WTC11 (cell line): ENCODE data around the gene NFIA. TPM values are rescaled to one million over a fixed set of nuclear protein-coding genes. Genes with fewer than 3 reads are reported as not detected.
A peak's percentile ranks its signal among the peaks of the same experiment; 100 is the strongest.

Experiments used
- ATAC-seq: fragments of 200-7000 bp; cut with Tn5 transposase; 2 replicates; pipeline ENCODE4 v1.10.0; 2021; ENCODE audit warnings: mild to moderate bottlenecking, moderate library complexity
- CTCF ChIA-PET: fragments of 300-600 bp; sonication (Branson Sonifier 250); formaldehyde crosslinking; loops from one replicate; lab custom pipeline; 2021; ENCODE audit warnings: antibody characterized with exemption; lab: Charles Lee
- POLR2A ChIA-PET: fragments of 350-600 bp; sonication (Branson Sonifier 250); formaldehyde crosslinking; loops from one replicate; lab custom pipeline; 2021; ENCODE audit warnings: antibody characterized with exemption; lab: Charles Lee
- DNase-seq: peaks from one replicate; pipeline ENCODE4 v3.0.0; 2021; ENCODE audit warnings: low spot score
- H3K27ac Mint-ChIP-seq: 2 replicates; pipeline ENCODE4 v1.8.0; 2021; ENCODE audit warnings: mixed read lengths
- H3K27me3 Mint-ChIP-seq: 2 replicates; pipeline ENCODE4 v1.8.0; 2021; ENCODE audit warnings: low read depth, mild to moderate bottlenecking, moderate library complexity, mixed read lengths
- H3K36me3 Mint-ChIP-seq: 2 replicates; pipeline ENCODE4 v1.8.0; 2021; ENCODE audit warnings: mixed read lengths
- H3K4me1 Mint-ChIP-seq: 2 replicates; pipeline ENCODE4 v1.8.0; 2022; ENCODE audit warnings: mixed read lengths
- H3K4me3 Mint-ChIP-seq: 2 replicates; pipeline ENCODE4 v1.8.0; 2021; ENCODE audit warnings: mild to moderate bottlenecking, moderate library complexity, mixed read lengths
- H3K9me3 Mint-ChIP-seq: 2 replicates; pipeline ENCODE4 v1.8.0; 2021; ENCODE audit warnings: mixed read lengths
- CREB1 ChIP-seq: sonication (generic); formaldehyde crosslinking; IDR thresholded peaks from 2 replicates; pipeline ENCODE4 v1.8.0; 2023; ENCODE audit warnings: mild to moderate bottlenecking, missing genetic modification reagents
- GABPB1 ChIP-seq: sonication (generic); formaldehyde crosslinking; IDR thresholded peaks from 2 replicates; pipeline ENCODE4 v1.8.1; 2023; ENCODE audit warnings: mild to moderate bottlenecking, missing genetic modification reagents
- KAT7 ChIP-seq: sonication (generic); formaldehyde crosslinking; IDR thresholded peaks from 2 replicates; pipeline ENCODE4 v1.8.1; 2023; ENCODE audit warnings: missing genetic modification reagents, mild to moderate bottlenecking, borderline replicate concordance
- MXD4 ChIP-seq: fragments of 250-450 bp; sonication (Bioruptor Pico); IDR thresholded peaks from 2 replicates; pipeline ENCODE4 v1.8.0; 2021; ENCODE audit warnings: mild to moderate bottlenecking, moderate library complexity, borderline replicate concordance
- NFYB ChIP-seq: sonication (generic); formaldehyde crosslinking; conservative IDR thresholded peaks from 2 replicates; pipeline ENCODE4 v1.8.0; 2022; ENCODE audit warnings: low read depth, missing genetic modification reagents
- NR1H2 ChIP-seq: sonication (generic); formaldehyde crosslinking; IDR thresholded peaks from 2 replicates; pipeline ENCODE4 v1.9.0; 2021; ENCODE audit warnings: mild to moderate bottlenecking, moderate library complexity, missing genetic modification reagents
- SP1 ChIP-seq: sonication (generic); formaldehyde crosslinking; conservative IDR thresholded peaks from 2 replicates; pipeline ENCODE4 v1.8.1; 2022; ENCODE audit warnings: missing genetic modification reagents
- TP53 ChIP-seq: sonication (generic); formaldehyde crosslinking; IDR thresholded peaks from 2 replicates; pipeline ENCODE4 v1.8.1; 2023; ENCODE audit warnings: mild to moderate bottlenecking, missing genetic modification reagents
- ZNF121 ChIP-seq: sonication (generic); formaldehyde crosslinking; IDR thresholded peaks from 2 replicates; pipeline ENCODE4 v1.8.0; 2023; ENCODE audit warnings: missing genetic modification reagents
- total RNA-seq: library from RNA; stranded (reverse); gene quantifications from 3 replicates; pipeline ENCODE4 v1.2.3, GENCODE V29; 2021
- TF ChIP-seq, protein P1 (sequence below): sonication (generic); formaldehyde crosslinking; IDR thresholded peaks from 2 replicates; pipeline ENCODE4 v1.8.0; 2022; ENCODE audit warnings: mild to moderate bottlenecking, missing genetic modification reagents
- TF ChIP-seq, protein P2 (sequence below): sonication (generic); formaldehyde crosslinking; IDR thresholded peaks from 2 replicates; pipeline ENCODE4 v1.8.0; 2023; ENCODE audit warnings: missing genetic modification reagents, mild to moderate bottlenecking, borderline replicate concordance
- TF ChIP-seq, protein P3 (sequence below): sonication (generic); formaldehyde crosslinking; IDR thresholded peaks from 2 replicates; pipeline ENCODE4 v1.8.1; 2023; ENCODE audit warnings: mild to moderate bottlenecking, missing genetic modification reagents, moderate library complexity
- TF ChIP-seq, protein P4 (sequence below): fragments of 250-450 bp; sonication (Bioruptor Pico); IDR thresholded peaks from 2 replicates; pipeline ENCODE4 v1.9.0; 2021; ENCODE audit warnings: moderate library complexity, mild to moderate bottlenecking, inconsistent platforms, borderline replicate concordance
- TF ChIP-seq, protein P5 (sequence below): sonication (generic); formaldehyde crosslinking; IDR thresholded peaks from 2 replicates; pipeline ENCODE4 v1.8.1; 2022; ENCODE audit warnings: low read depth, mild to moderate bottlenecking, moderate library complexity, missing genetic modification reagents, borderline replicate concordance
- TF ChIP-seq, protein P6 (sequence below): fragments of 250-450 bp; sonication (Bioruptor Pico); IDR thresholded peaks from 2 replicates; pipeline ENCODE4 v1.9.0; 2021; ENCODE audit warnings: mild to moderate bottlenecking, borderline replicate concordance

NFIA gene
- total RNA-seq, 1 experiment from 2014 or later, result 16.7 TPM

DNA sequence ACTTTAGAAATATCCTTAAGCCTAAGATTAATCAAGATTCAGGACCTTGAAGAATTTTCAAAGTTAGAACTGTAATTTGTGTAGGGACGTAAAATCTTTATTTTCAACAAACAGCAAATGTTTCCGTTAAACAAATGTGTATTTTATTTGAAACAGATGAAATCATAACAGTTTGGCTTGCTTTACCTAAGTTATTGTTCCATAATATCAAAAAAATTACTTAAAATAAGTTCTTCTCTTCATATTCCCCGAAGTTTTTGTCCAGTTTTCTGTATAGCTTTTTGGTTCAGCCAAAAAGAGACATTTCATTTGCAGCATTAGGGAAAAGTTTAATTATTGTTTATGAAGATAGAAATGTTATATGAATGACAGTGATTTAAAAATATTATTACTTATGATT lies 100.1 kb downstream of the NFIA start (continued):
- TF ChIP-seq, protein P1, sequence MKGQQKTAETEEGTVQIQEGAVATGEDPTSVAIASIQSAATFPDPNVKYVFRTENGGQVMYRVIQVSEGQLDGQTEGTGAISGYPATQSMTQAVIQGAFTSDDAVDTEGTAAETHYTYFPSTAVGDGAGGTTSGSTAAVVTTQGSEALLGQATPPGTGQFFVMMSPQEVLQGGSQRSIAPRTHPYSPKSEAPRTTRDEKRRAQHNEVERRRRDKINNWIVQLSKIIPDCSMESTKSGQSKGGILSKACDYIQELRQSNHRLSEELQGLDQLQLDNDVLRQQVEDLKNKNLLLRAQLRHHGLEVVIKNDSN (CRISPR knock-in tag), result no peak
- TF ChIP-seq, protein P2, sequence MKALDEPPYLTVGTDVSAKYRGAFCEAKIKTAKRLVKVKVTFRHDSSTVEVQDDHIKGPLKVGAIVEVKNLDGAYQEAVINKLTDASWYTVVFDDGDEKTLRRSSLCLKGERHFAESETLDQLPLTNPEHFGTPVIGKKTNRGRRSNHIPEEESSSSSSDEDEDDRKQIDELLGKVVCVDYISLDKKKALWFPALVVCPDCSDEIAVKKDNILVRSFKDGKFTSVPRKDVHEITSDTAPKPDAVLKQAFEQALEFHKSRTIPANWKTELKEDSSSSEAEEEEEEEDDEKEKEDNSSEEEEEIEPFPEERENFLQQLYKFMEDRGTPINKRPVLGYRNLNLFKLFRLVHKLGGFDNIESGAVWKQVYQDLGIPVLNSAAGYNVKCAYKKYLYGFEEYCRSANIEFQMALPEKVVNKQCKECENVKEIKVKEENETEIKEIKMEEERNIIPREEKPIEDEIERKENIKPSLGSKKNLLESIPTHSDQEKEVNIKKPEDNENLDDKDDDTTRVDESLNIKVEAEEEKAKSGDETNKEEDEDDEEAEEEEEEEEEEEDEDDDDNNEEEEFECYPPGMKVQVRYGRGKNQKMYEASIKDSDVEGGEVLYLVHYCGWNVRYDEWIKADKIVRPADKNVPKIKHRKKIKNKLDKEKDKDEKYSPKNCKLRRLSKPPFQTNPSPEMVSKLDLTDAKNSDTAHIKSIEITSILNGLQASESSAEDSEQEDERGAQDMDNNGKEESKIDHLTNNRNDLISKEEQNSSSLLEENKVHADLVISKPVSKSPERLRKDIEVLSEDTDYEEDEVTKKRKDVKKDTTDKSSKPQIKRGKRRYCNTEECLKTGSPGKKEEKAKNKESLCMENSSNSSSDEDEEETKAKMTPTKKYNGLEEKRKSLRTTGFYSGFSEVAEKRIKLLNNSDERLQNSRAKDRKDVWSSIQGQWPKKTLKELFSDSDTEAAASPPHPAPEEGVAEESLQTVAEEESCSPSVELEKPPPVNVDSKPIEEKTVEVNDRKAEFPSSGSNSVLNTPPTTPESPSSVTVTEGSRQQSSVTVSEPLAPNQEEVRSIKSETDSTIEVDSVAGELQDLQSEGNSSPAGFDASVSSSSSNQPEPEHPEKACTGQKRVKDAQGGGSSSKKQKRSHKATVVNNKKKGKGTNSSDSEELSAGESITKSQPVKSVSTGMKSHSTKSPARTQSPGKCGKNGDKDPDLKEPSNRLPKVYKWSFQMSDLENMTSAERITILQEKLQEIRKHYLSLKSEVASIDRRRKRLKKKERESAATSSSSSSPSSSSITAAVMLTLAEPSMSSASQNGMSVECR, result no peak
- TF ChIP-seq SP1 (CRISPR knock-in tag) (no peak), MXD4 (CRISPR knock-in tag) (no peak)

DNA sequence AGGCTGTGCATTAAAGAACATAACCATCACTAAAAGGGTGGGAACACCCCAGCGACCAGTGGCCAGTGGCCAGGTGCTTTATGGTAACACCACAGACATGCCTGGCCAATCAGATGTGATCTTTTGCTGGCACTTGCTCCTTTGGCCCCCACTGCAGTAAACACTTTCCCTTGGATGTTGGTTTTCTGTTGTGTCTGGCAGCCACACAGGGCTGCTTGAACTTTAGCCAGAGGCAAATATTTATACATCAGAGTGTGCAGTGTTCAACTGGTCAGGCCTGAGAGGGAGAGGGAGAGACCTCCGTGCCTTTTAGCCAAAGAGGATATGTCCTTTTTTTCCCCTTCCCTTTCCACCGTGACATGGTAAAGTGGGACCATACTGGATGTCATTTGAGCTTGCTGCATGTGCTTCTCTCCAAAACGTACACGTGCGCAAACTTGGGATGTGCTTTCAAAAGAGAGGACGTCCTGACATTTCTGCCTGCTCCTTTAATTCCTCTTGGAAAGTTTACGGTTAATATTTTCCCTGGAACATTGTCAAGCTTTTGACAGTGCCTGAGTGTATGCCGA lies 101.2 kb downstream of the NFIA start:
- POLR2A ChIA-PET, result no interaction called here
- TF ChIP-seq GABPB1 (CRISPR knock-in tag) (peak; percentile 72), NR1H2 (no peak)
- Mint-ChIP-seq H3K4me3 (no peak overlapping the region), H3K36me3 (no peaks in the 10 kb centered on the region), H3K4me1 (peaks cover 48% of the 10 kb centered on the region), H3K27me3 (no peaks in the 10 kb centered on the region), H3K9me3 (no peaks in the 10 kb centered on the region), H3K27ac (no peak overlapping the region)
- ATAC-seq (no peak), DNase-seq (no peak)
- CTCF ChIA-PET, result interaction anchor here (1.1 kb wide), 1 partner anchor 9 kb away, joined by 3 read pairs; no protein-coding TSS in a partner anchor

DNA sequence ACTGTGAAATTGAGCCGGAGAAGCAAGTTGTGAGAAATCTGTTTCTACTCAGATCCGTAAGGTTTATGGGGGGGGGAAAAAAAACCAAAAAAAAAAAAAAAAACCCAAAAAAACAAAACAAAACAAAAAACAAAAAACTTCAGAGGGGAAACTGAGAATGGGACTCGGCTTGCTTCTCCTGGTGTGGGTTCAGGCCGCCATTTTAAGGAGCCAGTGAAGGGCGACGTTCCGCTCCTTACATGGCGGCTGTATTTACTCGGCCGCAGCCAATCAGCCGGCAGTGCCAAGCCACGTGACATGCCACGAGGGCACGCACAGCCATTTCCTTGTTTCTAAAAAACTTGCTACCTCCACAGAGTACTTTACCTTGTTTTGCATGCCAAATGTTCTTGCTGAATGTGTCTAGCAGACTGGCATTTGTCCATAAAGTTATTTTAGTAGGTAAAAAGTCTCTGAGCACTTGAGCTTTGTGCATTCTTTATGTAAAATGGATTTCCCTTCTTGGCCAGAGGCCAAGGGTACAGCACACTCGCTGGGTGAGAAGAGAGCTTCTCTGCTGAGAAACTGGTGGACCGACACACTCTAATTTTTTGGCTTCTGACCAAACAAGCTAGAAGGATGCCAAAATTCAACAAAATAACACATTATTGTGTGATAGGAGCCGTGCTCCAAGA lies 101.8 kb downstream of the NFIA start:
- TF ChIP-seq, protein P3, sequence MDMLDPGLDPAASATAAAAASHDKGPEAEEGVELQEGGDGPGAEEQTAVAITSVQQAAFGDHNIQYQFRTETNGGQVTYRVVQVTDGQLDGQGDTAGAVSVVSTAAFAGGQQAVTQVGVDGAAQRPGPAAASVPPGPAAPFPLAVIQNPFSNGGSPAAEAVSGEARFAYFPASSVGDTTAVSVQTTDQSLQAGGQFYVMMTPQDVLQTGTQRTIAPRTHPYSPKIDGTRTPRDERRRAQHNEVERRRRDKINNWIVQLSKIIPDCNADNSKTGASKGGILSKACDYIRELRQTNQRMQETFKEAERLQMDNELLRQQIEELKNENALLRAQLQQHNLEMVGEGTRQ (CRISPR knock-in tag), result peak; percentile 59
- TF ChIP-seq, protein P4, sequence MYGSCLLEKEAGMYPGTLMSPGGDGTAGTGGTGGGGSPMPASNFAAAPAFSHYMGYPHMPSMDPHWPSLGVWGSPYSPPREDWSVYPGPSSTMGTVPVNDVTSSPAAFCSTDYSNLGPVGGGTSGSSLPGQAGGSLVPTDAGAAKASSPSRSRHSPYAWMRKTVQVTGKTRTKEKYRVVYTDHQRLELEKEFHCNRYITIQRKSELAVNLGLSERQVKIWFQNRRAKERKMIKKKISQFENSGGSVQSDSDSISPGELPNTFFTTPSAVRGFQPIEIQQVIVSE (CRISPR knock-in tag), result no peak
- TF ChIP-seq GABPB1 (CRISPR knock-in tag) (no peak), NR1H2 (no peak), NFYB (CRISPR knock-in tag) (peak; percentile 51)
- TF ChIP-seq, all 79 proteins: peak for 2
- Mint-ChIP-seq H3K36me3 (no peaks in the 10 kb centered on the region), H3K27ac (peak overlapping the region; percentile 10; the same call in 1 of the 2 replicates), H3K4me1 (peaks cover 48% of the 10 kb centered on the region), H3K27me3 (no peaks in the 10 kb centered on the region), H3K9me3 (no peaks in the 10 kb centered on the region), H3K4me3 (no peak overlapping the region)
- ChIA-PET POLR2A (no interaction called here), CTCF (interaction anchor here (1.1 kb wide), 1 partner anchor 9 kb away, joined by 3 read pairs; no protein-coding TSS in a partner anchor)
- DNase-seq (no peak), ATAC-seq (no peak)

DNA sequence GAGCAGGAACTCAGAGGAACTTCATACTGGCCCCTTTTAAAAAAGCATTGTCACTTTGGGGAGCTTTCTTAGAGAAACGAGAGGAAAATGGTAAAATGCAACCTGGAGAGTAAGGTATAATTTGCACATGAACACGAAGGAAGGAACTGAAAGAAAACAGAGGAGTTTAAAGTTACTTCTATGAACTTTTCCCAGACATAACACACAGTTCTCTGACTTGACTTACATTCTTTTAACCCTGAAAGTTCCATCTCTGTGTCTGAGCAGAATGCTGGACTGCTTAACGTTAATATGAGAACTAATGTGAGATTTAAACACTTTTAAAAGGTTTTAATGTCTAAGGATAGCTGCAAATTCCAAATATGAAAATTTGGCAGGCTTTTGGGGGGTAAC lies 102.3 kb downstream of the NFIA start:
- H3K4me1 Mint-ChIP-seq, result peaks cover 48% of the 10 kb centered on the region
- H3K27ac Mint-ChIP-seq, result peak overlapping the region; percentile 10; the same call in 1 of the 2 replicates
- CTCF ChIA-PET, result interaction anchor here (1.1 kb wide), 1 partner anchor 8 kb away, joined by 3 read pairs; no protein-coding TSS in a partner anchor
- no peaks in the 10 kb centered on the region for H3K27me3 Mint-ChIP-seq
- H3K4me3 Mint-ChIP-seq, result no peak overlapping the region
- DNase-seq (no peak), ATAC-seq (no peak)
- H3K9me3 Mint-ChIP-seq, result no peaks in the 10 kb centered on the region
- no peaks in the 10 kb centered on the region for H3K36me3 Mint-ChIP-seq
- POLR2A ChIA-PET, result no interaction called here
- TF ChIP-seq TP53 (CRISPR knock-in tag), result no peak
- TF ChIP-seq CREB1, result no peak
- TF ChIP-seq, protein P5, sequence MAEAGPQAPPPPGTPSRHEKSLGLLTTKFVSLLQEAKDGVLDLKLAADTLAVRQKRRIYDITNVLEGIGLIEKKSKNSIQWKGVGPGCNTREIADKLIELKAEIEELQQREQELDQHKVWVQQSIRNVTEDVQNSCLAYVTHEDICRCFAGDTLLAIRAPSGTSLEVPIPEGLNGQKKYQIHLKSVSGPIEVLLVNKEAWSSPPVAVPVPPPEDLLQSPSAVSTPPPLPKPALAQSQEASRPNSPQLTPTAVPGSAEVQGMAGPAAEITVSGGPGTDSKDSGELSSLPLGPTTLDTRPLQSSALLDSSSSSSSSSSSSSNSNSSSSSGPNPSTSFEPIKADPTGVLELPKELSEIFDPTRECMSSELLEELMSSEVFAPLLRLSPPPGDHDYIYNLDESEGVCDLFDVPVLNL (CRISPR knock-in tag), result no peak
- TF ChIP-seq ZNF121 (CRISPR knock-in tag), result no peak
- no peak for TF ChIP-seq SP1 (CRISPR knock-in tag)
- no peak for TF ChIP-seq KAT7 (CRISPR knock-in tag)
- TF ChIP-seq, protein P6, sequence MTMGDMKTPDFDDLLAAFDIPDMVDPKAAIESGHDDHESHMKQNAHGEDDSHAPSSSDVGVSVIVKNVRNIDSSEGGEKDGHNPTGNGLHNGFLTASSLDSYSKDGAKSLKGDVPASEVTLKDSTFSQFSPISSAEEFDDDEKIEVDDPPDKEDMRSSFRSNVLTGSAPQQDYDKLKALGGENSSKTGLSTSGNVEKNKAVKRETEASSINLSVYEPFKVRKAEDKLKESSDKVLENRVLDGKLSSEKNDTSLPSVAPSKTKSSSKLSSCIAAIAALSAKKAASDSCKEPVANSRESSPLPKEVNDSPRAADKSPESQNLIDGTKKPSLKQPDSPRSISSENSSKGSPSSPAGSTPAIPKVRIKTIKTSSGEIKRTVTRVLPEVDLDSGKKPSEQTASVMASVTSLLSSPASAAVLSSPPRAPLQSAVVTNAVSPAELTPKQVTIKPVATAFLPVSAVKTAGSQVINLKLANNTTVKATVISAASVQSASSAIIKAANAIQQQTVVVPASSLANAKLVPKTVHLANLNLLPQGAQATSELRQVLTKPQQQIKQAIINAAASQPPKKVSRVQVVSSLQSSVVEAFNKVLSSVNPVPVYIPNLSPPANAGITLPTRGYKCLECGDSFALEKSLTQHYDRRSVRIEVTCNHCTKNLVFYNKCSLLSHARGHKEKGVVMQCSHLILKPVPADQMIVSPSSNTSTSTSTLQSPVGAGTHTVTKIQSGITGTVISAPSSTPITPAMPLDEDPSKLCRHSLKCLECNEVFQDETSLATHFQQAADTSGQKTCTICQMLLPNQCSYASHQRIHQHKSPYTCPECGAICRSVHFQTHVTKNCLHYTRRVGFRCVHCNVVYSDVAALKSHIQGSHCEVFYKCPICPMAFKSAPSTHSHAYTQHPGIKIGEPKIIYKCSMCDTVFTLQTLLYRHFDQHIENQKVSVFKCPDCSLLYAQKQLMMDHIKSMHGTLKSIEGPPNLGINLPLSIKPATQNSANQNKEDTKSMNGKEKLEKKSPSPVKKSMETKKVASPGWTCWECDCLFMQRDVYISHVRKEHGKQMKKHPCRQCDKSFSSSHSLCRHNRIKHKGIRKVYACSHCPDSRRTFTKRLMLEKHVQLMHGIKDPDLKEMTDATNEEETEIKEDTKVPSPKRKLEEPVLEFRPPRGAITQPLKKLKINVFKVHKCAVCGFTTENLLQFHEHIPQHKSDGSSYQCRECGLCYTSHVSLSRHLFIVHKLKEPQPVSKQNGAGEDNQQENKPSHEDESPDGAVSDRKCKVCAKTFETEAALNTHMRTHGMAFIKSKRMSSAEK (CRISPR knock-in tag), result no peak
